HFF-Myc (cell line): Measurements from ENCODE around the gene SH3BGRL.

Experiments
- DNase-seq: peaks from one replicate; pipeline ENCODE4 v3.0.0-alpha.2; 2011; ENCODE audit warnings: low read depth; ENCODE audit errors: extremely low read depth
- H3K4me3 ChIP-seq: replicated peaks from 2 replicates; pipeline ENCODE4 v1.5.1; 2011; ENCODE audit warnings: low read depth, mild to moderate bottlenecking, control low read depth, low read length
- TF ChIP-seq, protein P1 (sequence below): IDR thresholded peaks from 2 replicates; pipeline ENCODE4 v1.5.1; 2012; ENCODE audit warnings: mild to moderate bottlenecking, low read depth, low read length, control low read depth; ENCODE audit errors: missing control alignments

Gene SH3BGRL

DNA sequence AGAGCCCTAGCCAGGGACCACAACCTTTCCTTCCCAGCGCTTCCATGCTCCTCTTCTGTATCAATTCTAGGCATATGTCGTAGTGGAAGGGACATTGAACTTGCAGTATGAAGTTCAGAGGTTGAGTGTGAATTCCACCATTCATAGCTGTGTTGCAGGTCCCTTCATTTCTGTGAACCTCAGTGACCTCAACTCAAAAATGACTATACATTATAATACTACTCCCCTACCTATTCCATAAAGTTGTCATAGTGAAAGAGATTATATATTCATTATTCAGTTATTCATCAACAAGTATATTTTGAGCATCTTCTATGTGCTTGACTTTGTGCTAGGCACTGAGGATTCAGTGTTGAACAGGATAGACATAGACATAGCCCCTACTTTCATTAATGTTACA is 28.0 kb downstream of the SH3BGRL start:
- TF ChIP-seq, protein P1, sequence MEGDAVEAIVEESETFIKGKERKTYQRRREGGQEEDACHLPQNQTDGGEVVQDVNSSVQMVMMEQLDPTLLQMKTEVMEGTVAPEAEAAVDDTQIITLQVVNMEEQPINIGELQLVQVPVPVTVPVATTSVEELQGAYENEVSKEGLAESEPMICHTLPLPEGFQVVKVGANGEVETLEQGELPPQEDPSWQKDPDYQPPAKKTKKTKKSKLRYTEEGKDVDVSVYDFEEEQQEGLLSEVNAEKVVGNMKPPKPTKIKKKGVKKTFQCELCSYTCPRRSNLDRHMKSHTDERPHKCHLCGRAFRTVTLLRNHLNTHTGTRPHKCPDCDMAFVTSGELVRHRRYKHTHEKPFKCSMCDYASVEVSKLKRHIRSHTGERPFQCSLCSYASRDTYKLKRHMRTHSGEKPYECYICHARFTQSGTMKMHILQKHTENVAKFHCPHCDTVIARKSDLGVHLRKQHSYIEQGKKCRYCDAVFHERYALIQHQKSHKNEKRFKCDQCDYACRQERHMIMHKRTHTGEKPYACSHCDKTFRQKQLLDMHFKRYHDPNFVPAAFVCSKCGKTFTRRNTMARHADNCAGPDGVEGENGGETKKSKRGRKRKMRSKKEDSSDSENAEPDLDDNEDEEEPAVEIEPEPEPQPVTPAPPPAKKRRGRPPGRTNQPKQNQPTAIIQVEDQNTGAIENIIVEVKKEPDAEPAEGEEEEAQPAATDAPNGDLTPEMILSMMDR, result no peak
- DNase-seq, result no peak
- H3K4me3 ChIP-seq, result no peak overlapping the region

- TF ChIP-seq, protein P1, result no peak
- DNase-seq, result no peak
- H3K4me3 ChIP-seq, result no peak overlapping the region
Measured at GRCh38 chrX:81231476-81231875, 29.6 kb downstream of the SH3BGRL start.

DNA sequence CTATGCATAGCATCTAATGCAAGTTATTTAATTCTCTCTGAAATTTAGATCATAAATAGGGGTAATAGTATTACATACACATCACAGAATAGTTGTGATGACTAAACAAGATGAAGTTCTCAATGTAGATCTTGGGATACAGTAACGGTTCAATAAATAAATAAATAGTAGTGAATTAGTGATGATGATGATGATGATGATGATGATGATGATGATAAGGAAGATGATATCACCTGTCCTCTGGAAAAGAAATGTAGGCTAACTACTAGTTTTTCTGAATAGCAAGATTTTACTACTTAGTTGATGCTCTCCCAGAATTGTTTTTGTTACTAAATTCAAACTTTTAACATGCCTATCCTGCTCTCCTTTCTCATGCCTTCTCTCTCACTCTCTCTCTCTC is 30.3 kb downstream of the SH3BGRL start:
- H3K4me3 ChIP-seq, result no peak overlapping the region
- TF ChIP-seq, protein P1, result no peak
- DNase-seq, result no peak

DNA sequence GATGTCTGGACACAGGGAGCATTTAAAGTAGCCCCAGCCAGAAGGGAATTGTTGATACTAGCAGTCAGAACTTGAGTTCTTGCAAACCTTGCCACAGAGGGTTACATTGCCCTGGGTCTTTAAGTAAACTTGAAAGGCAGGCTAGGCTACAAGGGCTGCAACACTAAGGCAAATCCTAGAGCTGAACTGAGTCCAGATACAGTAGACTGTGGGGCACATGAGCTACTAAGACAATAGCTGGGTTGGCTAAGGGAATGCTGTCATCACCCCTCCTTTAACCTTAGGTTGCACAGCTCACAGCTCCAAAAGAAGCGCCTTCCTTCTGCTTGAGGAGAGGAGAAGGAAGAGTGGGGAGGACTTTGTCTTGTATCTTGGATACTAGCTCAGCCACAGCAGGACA is 35.6 kb downstream of the SH3BGRL start:
- TF ChIP-seq, protein P1, result no peak
- no peak for DNase-seq

DNA sequence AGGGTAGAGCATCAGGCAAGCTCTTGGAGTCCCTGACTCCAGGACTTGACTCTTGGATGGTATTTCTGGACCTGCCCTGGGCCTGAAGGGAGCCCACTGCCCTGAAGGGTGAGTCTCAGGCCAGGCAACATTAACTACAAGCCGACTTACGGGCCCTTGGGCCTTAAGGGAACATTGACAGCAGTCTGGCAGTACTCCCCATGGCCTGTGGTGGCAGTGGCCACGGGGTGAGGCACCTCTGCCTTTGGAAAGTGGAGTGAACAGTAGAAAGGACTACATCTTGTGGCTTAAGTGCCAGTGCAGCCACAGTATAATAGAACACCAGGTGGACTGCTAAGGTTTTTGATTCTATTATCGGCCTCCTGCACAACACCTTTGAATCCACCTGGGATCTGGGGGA is 36.3 kb downstream of the SH3BGRL start:
- TF ChIP-seq, protein P1, result no peak
- DNase-seq, result no peak
- H3K4me3 ChIP-seq, result no peak overlapping the region

More for the DNA sequence above, 35.6 kb downstream of the SH3BGRL start:
- no peak overlapping the region for H3K4me3 ChIP-seq

- DNase-seq, result no peak
- H3K4me3 ChIP-seq, result no peak overlapping the region
- TF ChIP-seq, protein P1, result no peak
Measured at GRCh38 chrX:81240701-81241331, 38.9 kb downstream of the SH3BGRL start.

DNA sequence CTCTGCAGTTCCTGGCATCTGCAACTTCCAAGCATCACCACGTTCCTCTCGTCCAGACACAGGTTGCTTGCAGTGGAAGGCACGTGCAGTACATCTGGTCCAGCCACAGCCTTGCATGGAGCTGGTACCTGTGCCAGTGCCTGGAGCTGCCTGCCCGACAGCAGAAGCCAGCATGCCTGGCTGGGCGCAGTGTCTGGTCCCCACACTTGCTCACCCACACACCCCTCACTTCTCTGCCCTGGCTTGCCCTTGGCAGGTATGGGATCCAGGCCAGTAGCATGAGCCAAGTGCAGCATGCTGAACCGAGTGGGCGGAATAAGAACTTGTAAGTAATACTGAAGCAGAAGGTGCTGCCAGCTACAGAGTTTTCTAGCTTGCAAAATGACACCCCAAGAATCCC is 39.9 kb downstream of the SH3BGRL start:
- TF ChIP-seq, protein P1, result no peak
- no peak overlapping the region for H3K4me3 ChIP-seq
- DNase-seq, result no peak
